Panc1 (cell line): ENCODE data around the gene CCN5.

ENCODE experiments used
- CTCF ChIP-seq: fragments of 450-650 bp; IDR thresholded peaks from 2 replicates; pipeline ENCODE4 v1.5.1; 2017; ENCODE audit warnings: mild to moderate bottlenecking
- POLR2AphosphoS5 ChIP-seq: IDR thresholded peaks from 2 replicates; pipeline ENCODE4 v1.6.1; 2012; ENCODE audit warnings: mild to moderate bottlenecking, low read depth, low read length, moderate library complexity
- TCF7L2 ChIP-seq: IDR thresholded peaks from 2 replicates; pipeline ENCODE4 v1.6.1; 2011; ENCODE audit warnings: mild to moderate bottlenecking, low read depth, low read length, inconsistent platforms

GRCh38 chr20:44689809-44690208 lies 25.4 kb upstream of the CCN5 start:
- no peak for TF ChIP-seq CTCF
- no peak for TF ChIP-seq POLR2AphosphoS5
- no peak for TF ChIP-seq TCF7L2
